Measurements from ENCODE around the gene DOK1.

The DOK1 gene

GRCh38 chr2:74553892-74554819 is at the start of gene DOK1, which contains the start of gene LOXL3:
Gene DOK1 (plus strand): TSS chr2:74554720. CDS start chr2:74554755, 35 bp downstream.
Gene LOXL3 (minus strand): TSS chr2:74553942. CDS start chr2:74552634, 1,308 bp downstream.
- peak; percentile 99 for DNase-seq (ENCODE audit: low read depth, low spot score)

- DNase-seq (ENCODE audit: low read depth, low spot score) = no peak
Measured at GRCh38 chr2:74505448-74506246, 48.9 kb upstream of the DOK1 start.

GRCh38 chr2:74507145-74507925 is 47.2 kb upstream of the DOK1 start, which contains the start of gene PCGF1:
Gene PCGF1 (minus strand): TSS chr2:74507695. CDS start chr2:74507668, 27 bp downstream.
- DNase-seq (ENCODE audit: low read depth, low spot score) = peak; percentile 99

GRCh38 chr2:74507926-74508520 is 46.5 kb upstream of the DOK1 start:
- DNase-seq (ENCODE audit: low read depth, low spot score) = peak; percentile 47

- DNase-seq (ENCODE audit: low read depth, low spot score) = no peak
Measured at GRCh38 chr2:74510272-74510671, 44.2 kb upstream of the DOK1 start.

- DNase-seq (ENCODE audit: low read depth, low spot score) = no peak
Measured at GRCh38 chr2:74511104-74511989, 43.2 kb upstream of the DOK1 start.

- no peak for DNase-seq (ENCODE audit: low read depth, low spot score)
Measured at GRCh38 chr2:74512744-74513604, 41.5 kb upstream of the DOK1 start.

- peak; percentile 45 for DNase-seq (ENCODE audit: low read depth, low spot score)
Measured at GRCh38 chr2:74513605-74514367, 40.7 kb upstream of the DOK1 start.

- no peak for DNase-seq (ENCODE audit: low read depth, low spot score)
Measured at GRCh38 chr2:74514368-74515270, 39.9 kb upstream of the DOK1 start, which contains the start of gene TLX2. Gene TLX2 (plus strand): TSS chr2:74514450. CDS start chr2:74514807, 357 bp downstream.

GRCh38 chr2:74515271-74515980 is 39.1 kb upstream of the DOK1 start:
- no peak for DNase-seq (ENCODE audit: low read depth, low spot score)

GRCh38 chr2:74515981-74516633 is 38.4 kb upstream of the DOK1 start:
- DNase-seq (ENCODE audit: low read depth, low spot score) = peak; percentile 68

GRCh38 chr2:74516650-74517049 is 37.9 kb upstream of the DOK1 start:
- no peak for DNase-seq (ENCODE audit: low read depth, low spot score)

- no peak for DNase-seq (ENCODE audit: low read depth, low spot score)
Measured at GRCh38 chr2:74522516-74522915, 32.0 kb upstream of the DOK1 start.

GRCh38 chr2:74524005-74524404 is 30.5 kb upstream of the DOK1 start:
- no peak for DNase-seq (ENCODE audit: low read depth, low spot score)

- DNase-seq (ENCODE audit: low read depth, low spot score) = no peak
Measured at GRCh38 chr2:74524955-74525716, 29.4 kb upstream of the DOK1 start.
